Tibial nerve (tissue), 3 donors: ENCODE data around the gene LAGE3.

Experiments
- POLR2A ChIP-seq, 2 donors: fragments of 450-650 bp; IDR thresholded peaks; one replicate each; pipeline ENCODE4 v1.6.1; 2017; ENCODE audit warnings: antibody characterized with exemption in 2 of 2, mild to moderate bottlenecking in 2 of 2, moderate library complexity in 2 of 2
- TF ChIP-seq, protein P1 (sequence below), 5 experiments: fragments of 200-600 bp in 3 of 5; fragments of 450-650 bp in 2 of 5; sonication (generic) in 3 of 5; IDR thresholded peaks; one replicate each; pipeline ENCODE4 v1.5.1; 2016 to 2019; ENCODE audit warnings: antibody characterized with exemption in 5 of 5, mild to moderate bottlenecking in 3 of 5, moderate library complexity in 2 of 5

DNA sequence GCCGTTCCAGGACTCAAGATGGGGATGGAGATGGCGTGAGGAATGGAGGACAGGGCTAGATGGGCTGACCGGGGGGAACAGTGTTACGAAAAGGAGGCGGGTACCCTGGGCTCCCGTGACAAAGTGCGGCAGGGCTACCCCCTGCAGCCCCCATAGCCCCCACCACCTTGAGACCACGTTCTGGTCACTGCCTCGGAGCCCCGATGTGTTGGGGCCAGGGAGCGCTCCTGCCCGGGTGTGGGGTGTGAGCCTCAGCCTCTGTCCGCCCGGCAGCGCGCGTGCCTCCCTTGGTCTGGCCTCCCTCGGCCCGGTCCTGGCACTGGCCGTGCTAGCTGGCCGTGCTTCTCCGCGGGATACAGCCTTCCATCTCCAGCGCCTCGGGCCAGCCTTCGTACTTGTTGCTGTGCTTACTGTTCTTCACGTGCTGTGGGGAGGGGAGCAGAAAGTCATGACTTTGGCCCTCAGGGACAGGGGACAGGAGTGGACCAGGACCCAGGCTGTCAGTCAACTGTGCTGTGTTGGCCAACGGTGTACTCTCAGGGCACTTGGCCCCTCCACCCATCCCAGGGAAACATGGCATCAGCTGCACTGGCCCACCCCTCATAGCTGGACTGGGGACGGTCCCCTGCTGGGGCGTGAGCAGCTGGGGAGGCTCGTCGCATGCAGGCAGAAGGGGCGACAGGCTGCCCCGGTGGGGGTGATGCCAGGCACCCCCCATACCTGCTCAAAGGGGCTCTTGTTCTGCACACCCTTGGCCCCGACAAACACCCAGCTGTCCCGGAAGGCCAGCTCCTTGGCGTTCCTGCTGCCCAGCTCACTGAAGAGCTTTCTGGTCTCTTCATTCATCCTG lies 27.6 kb upstream of the LAGE3 start:
- TF ChIP-seq, protein P1, sequence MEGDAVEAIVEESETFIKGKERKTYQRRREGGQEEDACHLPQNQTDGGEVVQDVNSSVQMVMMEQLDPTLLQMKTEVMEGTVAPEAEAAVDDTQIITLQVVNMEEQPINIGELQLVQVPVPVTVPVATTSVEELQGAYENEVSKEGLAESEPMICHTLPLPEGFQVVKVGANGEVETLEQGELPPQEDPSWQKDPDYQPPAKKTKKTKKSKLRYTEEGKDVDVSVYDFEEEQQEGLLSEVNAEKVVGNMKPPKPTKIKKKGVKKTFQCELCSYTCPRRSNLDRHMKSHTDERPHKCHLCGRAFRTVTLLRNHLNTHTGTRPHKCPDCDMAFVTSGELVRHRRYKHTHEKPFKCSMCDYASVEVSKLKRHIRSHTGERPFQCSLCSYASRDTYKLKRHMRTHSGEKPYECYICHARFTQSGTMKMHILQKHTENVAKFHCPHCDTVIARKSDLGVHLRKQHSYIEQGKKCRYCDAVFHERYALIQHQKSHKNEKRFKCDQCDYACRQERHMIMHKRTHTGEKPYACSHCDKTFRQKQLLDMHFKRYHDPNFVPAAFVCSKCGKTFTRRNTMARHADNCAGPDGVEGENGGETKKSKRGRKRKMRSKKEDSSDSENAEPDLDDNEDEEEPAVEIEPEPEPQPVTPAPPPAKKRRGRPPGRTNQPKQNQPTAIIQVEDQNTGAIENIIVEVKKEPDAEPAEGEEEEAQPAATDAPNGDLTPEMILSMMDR (IDR thresholded peaks at IDR 0.05): no peak
- TF ChIP-seq POLR2A (IDR thresholded peaks at IDR 0.05): no peak
